Ovary (tissue), 9 donors: ENCODE data around the gene CENPU. TPM values are rescaled to one million over a fixed set of nuclear protein-coding genes. Genes with fewer than 3 reads are reported as not detected.
A peak's percentile ranks its signal among the peaks of the same experiment; 100 is the strongest.

Source experiments
- DNase-seq, 5 donors: peaks; one replicate each; pipeline ENCODE4 v3.0.0-alpha.2; 2019 to 2020
- H3K27ac ChIP-seq, 2 donors: fragments of 200-600 bp; one replicate each; pipeline versions ENCODE4 v1.5.1 to v1.8.0; 2019 to 2022
- H3K27me3 ChIP-seq: fragments of 200-600 bp; one replicate; pipeline ENCODE4 v1.8.0; 2022
- H3K36me3 ChIP-seq: fragments of 200-600 bp; sonication (generic); one replicate; pipeline ENCODE4 v1.5.1; 2019
- H3K4me1 ChIP-seq: one replicate; pipeline ENCODE4 v1.8.1; 2013; ENCODE audit warnings: mild to moderate bottlenecking, moderate library complexity; ENCODE audit not compliant: insufficient read depth
- H3K4me3 ChIP-seq: fragments of 200-600 bp; sonication (generic); one replicate; pipeline ENCODE4 v1.5.1; 2017
- H3K9me3 ChIP-seq, 2 donors: fragments of 200-600 bp in 1 of 2; sonication (generic) in 1 of 2; one replicate each; pipeline versions ENCODE4 v1.5.1 to v1.8.1; 2013 to 2019; ENCODE audit warnings: mild to moderate bottlenecking in 1 of 2, moderate library complexity in 1 of 2
- CTCF ChIP-seq, 3 donors: fragments of 450-650 bp in 2 of 3; fragments of 200-600 bp in 1 of 3; IDR thresholded peaks; one replicate each; pipeline versions ENCODE4 v1.5.1 to v1.8.0; 2016 to 2022; ENCODE audit warnings: antibody characterized with exemption in 3 of 3, mild to moderate bottlenecking in 1 of 3
- EP300 ChIP-seq: sonication (generic); formaldehyde crosslinking; IDR thresholded peaks from one replicate; pipeline ENCODE4 v1.6.1; 2017; ENCODE audit warnings: antibody characterized with exemption
- POLR2A ChIP-seq: fragments of 450-650 bp; IDR thresholded peaks from one replicate; pipeline ENCODE4 v1.6.1; 2017; ENCODE audit warnings: antibody characterized with exemption, mild to moderate bottlenecking, moderate library complexity
- WGBS, 3 donors: extraction: QIAGEN DNeasy Blood & Tissue Kit in 1 of 3; methylation state at CpG; one replicate each; pipeline versions ENCODE4 v1.1.5 to v1.1.7; 2013 to 2017; 5-methylcytosine and 5-hydroxymethylcytosine counted together
- intact Hi-C, 4 donors: fragments of 100-400 bp; cut with DNase I; formaldehyde crosslinking; loops; one replicate each; pipeline versions ENCODE4 v1.11.0 to v1.15.1; 2022 to 2023
- polyA plus RNA-seq, 2 donors: library from polyadenylated mRNA; stranded (reverse); fragments of 200-250 nt in 1 of 2; fragments of 350-450 nt in 1 of 2; fragmentation: Illumina TruSeq in 1 of 2; extraction: RNeasy Lipid Tissue Mini Kit (QIAGEN cat#74804) in 1 of 2; gene quantifications; one replicate each; pipeline ENCODE4 v1.2.3, GENCODE V29; 2013 to 2014
- total RNA-seq, 7 donors: library from RNA; depleted of rRNA in 2 of 7; stranded (reverse); fragments of >200 nt in 2 of 7; fragmentation: NEBNext Ultra II Directional in 3 of 7; extraction: Animal tissue kit (Norgen Biotek cat#: 25700) in 3 of 7; gene quantifications; one replicate each; pipeline versions ENCODE4 v1.1.0 to v1.2.4, GENCODE V29; 2016 to 2023
- donor health status: DM: no; HTN: no; CAD: no; lungs with moderate emphysema.
- donor health status: DM: no; HTN: no; CAD: no.
- donor health status: Bipolar disorder and iron deficiency.
- donor health status: DM: yes; HTN: yes; CAD: no.
- donor health status: DM: no; HTN: no; CAD: no.
- donor health status: DM: yes; HTN: yes; CAD: no.

CENPU gene
- total and polyA plus RNA-seq, 9 donors: 0.34 to 3.4 (median 0.94) TPM

DNA sequence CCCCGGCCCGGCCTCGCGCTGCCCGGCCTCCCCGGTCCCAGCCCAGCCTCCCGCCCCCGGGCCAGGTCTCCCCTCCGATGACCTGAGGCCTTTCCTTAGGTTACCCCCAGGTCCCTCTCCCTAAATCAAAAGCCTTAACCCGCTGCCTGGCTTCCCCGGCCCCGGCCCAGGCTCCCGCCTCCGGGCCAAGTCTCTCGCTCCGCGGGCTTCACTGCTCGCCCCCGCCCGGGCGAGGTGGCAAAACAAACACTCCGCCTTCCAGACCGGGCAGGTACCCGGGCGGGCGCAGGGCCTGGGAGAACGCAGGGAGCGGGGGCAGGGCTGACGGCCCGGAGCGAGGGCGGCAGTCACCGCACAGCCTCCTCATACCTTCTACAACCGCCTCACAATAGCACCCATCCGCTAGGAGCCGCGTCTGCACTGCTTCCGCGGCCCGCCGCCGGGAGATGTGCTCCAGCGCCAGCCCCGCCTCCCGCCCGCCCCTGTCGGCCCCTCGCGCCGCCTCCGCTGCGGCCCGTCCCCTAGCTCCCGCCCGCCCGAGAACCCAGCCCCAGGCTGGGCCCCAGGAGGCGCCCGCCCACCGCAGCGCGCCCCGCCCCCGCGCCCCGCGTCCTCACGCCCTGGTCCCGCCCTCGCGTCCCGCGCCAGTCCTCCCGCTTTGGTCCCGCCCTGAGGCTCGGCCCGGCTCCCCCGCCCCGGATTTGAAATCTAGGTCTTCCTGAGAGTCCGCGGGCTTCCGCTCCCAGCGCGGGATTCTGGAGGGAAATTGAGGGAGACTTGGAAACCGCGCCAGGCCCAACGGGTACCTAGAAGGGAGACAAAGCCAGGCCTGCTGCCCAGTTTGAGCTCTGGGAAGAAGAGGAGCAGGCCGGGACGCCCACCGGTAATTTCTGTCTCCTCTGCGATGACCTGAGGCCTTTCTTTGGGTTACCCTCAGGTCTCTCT lies 84.6 kb downstream of the CENPU start, which contains the start of the genes CASP3 and PRIMPOL:
TSS of gene CASP3 (minus strand) at position 422 of the 945 bp plus-strand sequence. CDS start 10,994 bp downstream, outside the sequence.
TSS of gene PRIMPOL (plus strand) at position 713 of the 945 bp plus-strand sequence. CDS start 7,403 bp downstream, outside the sequence.
- Histone ChIP-seq H3K27ac (peak within 1 kb of the TSS; percentile 92 to 93), H3K36me3 (no peaks in the 10 kb centered on the region), H3K4me3 (peak within 1 kb of the TSS; percentile 65), H3K4me1 (peaks cover 4% of the 10 kb centered on the region), H3K27me3 (no peaks in the 10 kb centered on the region), H3K9me3 (no peaks in the 10 kb centered on the region)
- TF ChIP-seq EP300: no peak
- peak; percentile 80 for TF ChIP-seq POLR2A
- TF ChIP-seq CTCF (IDR thresholded peaks at IDR 0.05): peak in 2 of 3 donors; percentile 15 to 29
- 1% methylated on average over 67 to 90 of the region's 90 CpGs for WGBS, 3 donors
- DNase-seq: peak; percentile 96 to 99 (median 97)
- intact Hi-C loops: loop anchor here in 2 of 4 donors (5.0 to 10.0 kb wide), 2 partner anchors 362 to 384 kb away; no protein-coding TSS in a partner anchor

- 0 to 1% (median 0%) methylated on average over 52 of the region's 52 CpGs for WGBS, 3 donors
- Histone ChIP-seq H3K27ac (peak overlapping the region; percentile 92 to 93), H3K36me3 (no peaks in the 10 kb centered on the region), H3K9me3 (no peaks in the 10 kb centered on the region), H3K4me1 (peaks cover 4% of the 10 kb centered on the region), H3K27me3 (no peaks in the 10 kb centered on the region), H3K4me3 (peak overlapping the region; percentile 64)
- DNase-seq: peak; percentile 60 to 79 (median 68)
- TF ChIP-seq POLR2A: no peak
- TF ChIP-seq CTCF (IDR thresholded peaks at IDR 0.05): no peak
- TF ChIP-seq EP300: no peak
- intact Hi-C loops: loop anchor here in 2 of 4 donors (5.0 to 10.0 kb wide), 2 partner anchors 361 to 384 kb away; no protein-coding TSS in a partner anchor
Observed at GRCh38 chr4:184648313-184649025, 85.4 kb downstream of the CENPU start.

DNA sequence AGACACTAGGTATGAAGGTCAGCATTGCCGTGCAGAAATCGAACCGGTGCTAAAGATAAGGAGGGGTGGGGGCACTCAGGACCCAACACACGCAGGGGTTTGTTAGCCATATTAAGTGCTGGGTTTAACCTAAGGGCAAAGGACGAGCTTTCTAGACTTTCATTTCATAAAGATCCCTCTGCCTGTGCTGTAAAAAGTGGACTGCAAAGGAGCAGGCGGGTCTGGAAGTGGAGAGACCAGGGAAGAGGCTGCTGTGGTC lies 85.9 kb downstream of the CENPU start:
- no peak for TF ChIP-seq EP300
- TF ChIP-seq CTCF (IDR thresholded peaks at IDR 0.05): no peak
- no peak for TF ChIP-seq POLR2A
- intact Hi-C loops: loop anchor here in 2 of 4 donors (5.0 to 10.0 kb wide), 2 partner anchors 361 to 383 kb away; no protein-coding TSS in a partner anchor
- 2 to 4% (median 3%) methylated on average over 6 of the region's 6 CpGs for WGBS, 3 donors
- Histone ChIP-seq H3K4me1 (peaks cover 4% of the 10 kb centered on the region), H3K27ac (peak overlapping the region; percentile 92 to 93), H3K36me3 (no peaks in the 10 kb centered on the region), H3K9me3 (no peaks in the 10 kb centered on the region), H3K4me3 (peak overlapping the region; percentile 64), H3K27me3 (no peaks in the 10 kb centered on the region)
- DNase-seq: no peak
